Measurements from ENCODE around the gene ATG3. TPM values are rescaled to one million over a fixed set of nuclear protein-coding genes. Genes with fewer than 3 reads are reported as not detected.
"Not testable (repeated sequence)": the region's sequence is repeated elsewhere in the genome, so short reads cannot be mapped to it uniquely, and the experiment has no call there.

The ATG3 gene
- total and polyA plus RNA-seq, 5 donors from 2014 or later, result 52.4 to 123 (median 86.1) TPM

GRCh38 chr3:112531358-112531781 lies 30.4 kb downstream of the ATG3 start:
- Mint-ChIP-seq H3K4me3 (no peak overlapping the region), H3K4me1 (peaks cover 0 to 8% (median 1%) of the 10 kb centered on the region in 4 donors), H3K36me3 (peaks cover 22% of the 10 kb centered on the region), H3K27ac (no peak overlapping the region), H3K9me3 (no peaks in the 10 kb centered on the region), H3K27me3 (no peaks in the 10 kb centered on the region)
- Histone ChIP-seq H3K4me1 (ENCODE audit: control insufficient read depth, insufficient read depth, low read length, poor library complexity, severe bottlenecking) (no peaks in the 10 kb centered on the region), H3K36me3 (ENCODE audit: control insufficient read depth, insufficient read depth, low read length) (peaks cover 56% of the 10 kb centered on the region), H3K4me3 (ENCODE audit: low read depth, low read length) (no peak overlapping the region), H3K9me3 (ENCODE audit: control insufficient read depth in 2 of 2, low read length in 2 of 2) (no peaks in the 10 kb centered on the region), H3K27ac (ENCODE audit: insufficient read depth, low read length, poor library complexity, severe bottlenecking) (no peak overlapping the region), H3K27me3 (ENCODE audit: control insufficient read depth, insufficient read depth, low read length) (no peaks in the 10 kb centered on the region)
- peak in 2 of 3 donors; percentile 37 to 58 for DNase-seq
- ATAC-seq (ENCODE audit: low read depth in 2 of 2), result no peak

- H3K9me3 ChIP-seq (ENCODE audit: control insufficient read depth in 2 of 2, low read length in 2 of 2), result no peaks in the 10 kb centered on the region
- Mint-ChIP-seq H3K27me3 (no peaks in the 10 kb centered on the region), H3K4me1 (peaks cover 0 to 4% (median under 1%) of the 10 kb centered on the region in 4 donors), H3K36me3 (peaks cover 18% of the 10 kb centered on the region), H3K4me3 (no peak overlapping the region), H3K27ac (no peak overlapping the region), H3K9me3 (no peaks in the 10 kb centered on the region)
- DNase-seq, result no peak
- no peak overlapping the region for H3K4me3 ChIP-seq (ENCODE audit: low read depth, low read length)
- peaks cover 49% of the 10 kb centered on the region for H3K36me3 ChIP-seq (ENCODE audit: control insufficient read depth, insufficient read depth, low read length)
- no peaks in the 10 kb centered on the region for H3K27me3 ChIP-seq (ENCODE audit: control insufficient read depth, insufficient read depth, low read length)
- H3K4me1 ChIP-seq (ENCODE audit: control insufficient read depth, insufficient read depth, low read length, poor library complexity, severe bottlenecking), result no peaks in the 10 kb centered on the region
- no peak overlapping the region for H3K27ac ChIP-seq (ENCODE audit: insufficient read depth, low read length, poor library complexity, severe bottlenecking)
- ATAC-seq (ENCODE audit: low read depth in 2 of 2), result no peak
These were observed 31.2 kb downstream of the ATG3 start for GRCh38 chr3:112530573-112530972.

GRCh38 chr3:112524127-112524526 lies 37.6 kb downstream of the ATG3 start:
- peak overlapping the region; percentile 26 to 41 (median 33) for H3K27ac Mint-ChIP-seq
- ATAC-seq (ENCODE audit: low read depth in 2 of 2); H3K9me3 ChIP-seq (ENCODE audit: control insufficient read depth in 2 of 2, low read length in 2 of 2); H3K36me3 Mint-ChIP-seq; H3K9me3 Mint-ChIP-seq; H3K4me1 ChIP-seq (ENCODE audit: control insufficient read depth, insufficient read depth, low read length, poor library complexity, severe bottlenecking); H3K4me3 Mint-ChIP-seq; H3K4me3 ChIP-seq (ENCODE audit: low read depth, low read length); DNase-seq; H3K36me3 ChIP-seq (ENCODE audit: control insufficient read depth, insufficient read depth, low read length); H3K4me1 Mint-ChIP-seq; H3K27me3 Mint-ChIP-seq; H3K27ac ChIP-seq (ENCODE audit: insufficient read depth, low read length, poor library complexity, severe bottlenecking); H3K27me3 ChIP-seq (ENCODE audit: control insufficient read depth, insufficient read depth, low read length): not testable (repeated sequence)

GRCh38 chr3:112519424-112520001 lies 42.2 kb downstream of the ATG3 start:
- no peak overlapping the region for H3K27ac Mint-ChIP-seq
- H3K9me3 Mint-ChIP-seq, result no peaks in the 10 kb centered on the region
- H3K27ac ChIP-seq (ENCODE audit: insufficient read depth, low read length, poor library complexity, severe bottlenecking), result no peak overlapping the region
- no peaks in the 10 kb centered on the region for H3K9me3 ChIP-seq (ENCODE audit: control insufficient read depth in 2 of 2, low read length in 2 of 2)
- no peaks in the 10 kb centered on the region for H3K4me1 ChIP-seq (ENCODE audit: control insufficient read depth, insufficient read depth, low read length, poor library complexity, severe bottlenecking)
- H3K4me1 Mint-ChIP-seq, result peaks cover 9 to 28% (median 14%) of the 10 kb centered on the region in 4 donors
- H3K4me3 ChIP-seq (ENCODE audit: low read depth, low read length), result no peak overlapping the region
- no peak overlapping the region for H3K4me3 Mint-ChIP-seq
- peaks cover 5% of the 10 kb centered on the region for H3K36me3 Mint-ChIP-seq
- ATAC-seq (ENCODE audit: low read depth in 2 of 2) (peak; percentile 80 to 82), DNase-seq (peak; percentile 10 to 77 (median 71))
- H3K36me3 ChIP-seq (ENCODE audit: control insufficient read depth, insufficient read depth, low read length), result no peaks in the 10 kb centered on the region
- no peaks in the 10 kb centered on the region for H3K27me3 Mint-ChIP-seq
- H3K27me3 ChIP-seq (ENCODE audit: control insufficient read depth, insufficient read depth, low read length), result no peaks in the 10 kb centered on the region

GRCh38 chr3:112518970-112519369 lies 42.8 kb downstream of the ATG3 start:
- peaks cover 9 to 33% (median 16%) of the 10 kb centered on the region in 4 donors for H3K4me1 Mint-ChIP-seq
- not testable (repeated sequence) for H3K27me3 Mint-ChIP-seq; H3K27ac ChIP-seq (ENCODE audit: insufficient read depth, low read length, poor library complexity, severe bottlenecking); H3K27ac Mint-ChIP-seq; H3K4me3 Mint-ChIP-seq; H3K4me1 ChIP-seq (ENCODE audit: control insufficient read depth, insufficient read depth, low read length, poor library complexity, severe bottlenecking); H3K9me3 ChIP-seq (ENCODE audit: control insufficient read depth in 2 of 2, low read length in 2 of 2); DNase-seq; H3K27me3 ChIP-seq (ENCODE audit: control insufficient read depth, insufficient read depth, low read length); H3K36me3 ChIP-seq (ENCODE audit: control insufficient read depth, insufficient read depth, low read length); H3K4me3 ChIP-seq (ENCODE audit: low read depth, low read length); ATAC-seq (ENCODE audit: low read depth in 2 of 2); H3K36me3 Mint-ChIP-seq; H3K9me3 Mint-ChIP-seq

GRCh38 chr3:112514527-112515128 lies 47.1 kb downstream of the ATG3 start:
- H3K9me3 Mint-ChIP-seq, result peaks cover 0 to 6% (median 1%) of the 10 kb centered on the region in 7 donors
- Histone ChIP-seq H3K27ac (ENCODE audit: insufficient read depth, low read length, poor library complexity, severe bottlenecking) (no peak overlapping the region), H3K27me3 (ENCODE audit: control insufficient read depth, insufficient read depth, low read length) (no peaks in the 10 kb centered on the region), H3K4me1 (ENCODE audit: control insufficient read depth, insufficient read depth, low read length, poor library complexity, severe bottlenecking) (no peaks in the 10 kb centered on the region), H3K9me3 (ENCODE audit: control insufficient read depth in 2 of 2, low read length in 2 of 2) (no peaks in the 10 kb centered on the region), H3K36me3 (ENCODE audit: control insufficient read depth, insufficient read depth, low read length) (no peaks in the 10 kb centered on the region), H3K4me3 (ENCODE audit: low read depth, low read length) (no peak overlapping the region)
- no peak overlapping the region for H3K4me3 Mint-ChIP-seq
- peaks cover 10% of the 10 kb centered on the region for H3K36me3 Mint-ChIP-seq
- H3K27me3 Mint-ChIP-seq, result no peaks in the 10 kb centered on the region
- H3K27ac Mint-ChIP-seq, result no peak overlapping the region
- DNase-seq, result peak in 1 of 3 donors; percentile 82
- peak; percentile 62 to 73 for ATAC-seq (ENCODE audit: low read depth in 2 of 2)
- peaks cover 9 to 33% (median 16%) of the 10 kb centered on the region in 4 donors for H3K4me1 Mint-ChIP-seq

GRCh38 chr3:112512320-112512719 lies 49.4 kb downstream of the ATG3 start:
- Histone ChIP-seq H3K4me3 (ENCODE audit: low read depth, low read length) (no peak overlapping the region), H3K27me3 (ENCODE audit: control insufficient read depth, insufficient read depth, low read length) (no peaks in the 10 kb centered on the region), H3K27ac (ENCODE audit: insufficient read depth, low read length, poor library complexity, severe bottlenecking) (no peak overlapping the region), H3K36me3 (ENCODE audit: control insufficient read depth, insufficient read depth, low read length) (no peaks in the 10 kb centered on the region), H3K4me1 (ENCODE audit: control insufficient read depth, insufficient read depth, low read length, poor library complexity, severe bottlenecking) (no peaks in the 10 kb centered on the region), H3K9me3 (ENCODE audit: control insufficient read depth in 2 of 2, low read length in 2 of 2) (no peaks in the 10 kb centered on the region)
- no peak overlapping the region for H3K27ac Mint-ChIP-seq
- DNase-seq (no peak), ATAC-seq (ENCODE audit: low read depth in 2 of 2) (no peak)
- no peaks in the 10 kb centered on the region for H3K27me3 Mint-ChIP-seq
- peaks cover 3 to 20% (median 7%) of the 10 kb centered on the region in 4 donors for H3K4me1 Mint-ChIP-seq
- peaks cover 10% of the 10 kb centered on the region for H3K36me3 Mint-ChIP-seq
- no peak overlapping the region for H3K4me3 Mint-ChIP-seq
- peaks cover 0 to 6% (median 1%) of the 10 kb centered on the region in 7 donors for H3K9me3 Mint-ChIP-seq

- Histone ChIP-seq H3K9me3 (ENCODE audit: control insufficient read depth in 2 of 2, low read length in 2 of 2) (no peaks in the 10 kb centered on the region), H3K36me3 (ENCODE audit: control insufficient read depth, insufficient read depth, low read length) (no peaks in the 10 kb centered on the region), H3K4me3 (ENCODE audit: low read depth, low read length) (no peak overlapping the region), H3K27ac (ENCODE audit: insufficient read depth, low read length, poor library complexity, severe bottlenecking) (no peak overlapping the region), H3K4me1 (ENCODE audit: control insufficient read depth, insufficient read depth, low read length, poor library complexity, severe bottlenecking) (no peaks in the 10 kb centered on the region), H3K27me3 (ENCODE audit: control insufficient read depth, insufficient read depth, low read length) (no peaks in the 10 kb centered on the region)
- Mint-ChIP-seq H3K9me3 (peaks cover 0 to 6% (median 1%) of the 10 kb centered on the region in 7 donors), H3K27ac (no peak overlapping the region), H3K36me3 (peaks cover 6% of the 10 kb centered on the region), H3K4me1 (peaks cover 0 to 5% (median under 1%) of the 10 kb centered on the region in 4 donors), H3K27me3 (no peaks in the 10 kb centered on the region), H3K4me3 (no peak overlapping the region)
- DNase-seq, result no peak
- ATAC-seq (ENCODE audit: low read depth in 2 of 2), result no peak
These were observed 52.9 kb downstream of the ATG3 start for GRCh38 chr3:112508860-112509259.

Data from CD4-positive, CD25-positive, alpha-beta regulatory T cell (primary cell).